ENCODE measurements around the gene ZNF660.

Gene ZNF660

DNA sequence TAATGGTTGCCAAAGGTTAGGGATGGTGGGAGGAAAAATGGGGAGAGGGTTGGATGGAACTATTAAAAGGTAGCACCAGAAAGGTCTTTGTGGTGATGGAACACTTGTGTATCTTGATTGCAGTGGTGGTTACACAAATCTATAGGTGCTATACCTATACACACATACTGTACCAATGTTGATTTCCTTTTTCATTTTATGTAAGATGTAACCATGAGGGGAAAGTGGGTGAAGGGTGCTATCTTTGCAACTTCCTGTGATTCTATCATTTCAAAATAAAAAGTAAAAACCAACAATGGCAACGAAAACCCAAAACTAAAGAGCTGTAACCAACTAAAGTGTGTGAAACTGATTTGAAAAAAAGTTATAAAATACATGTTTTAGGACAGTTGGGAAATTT, 63.0 kb downstream of the ZNF660 start:
- TF ChIP-seq, protein P1, sequence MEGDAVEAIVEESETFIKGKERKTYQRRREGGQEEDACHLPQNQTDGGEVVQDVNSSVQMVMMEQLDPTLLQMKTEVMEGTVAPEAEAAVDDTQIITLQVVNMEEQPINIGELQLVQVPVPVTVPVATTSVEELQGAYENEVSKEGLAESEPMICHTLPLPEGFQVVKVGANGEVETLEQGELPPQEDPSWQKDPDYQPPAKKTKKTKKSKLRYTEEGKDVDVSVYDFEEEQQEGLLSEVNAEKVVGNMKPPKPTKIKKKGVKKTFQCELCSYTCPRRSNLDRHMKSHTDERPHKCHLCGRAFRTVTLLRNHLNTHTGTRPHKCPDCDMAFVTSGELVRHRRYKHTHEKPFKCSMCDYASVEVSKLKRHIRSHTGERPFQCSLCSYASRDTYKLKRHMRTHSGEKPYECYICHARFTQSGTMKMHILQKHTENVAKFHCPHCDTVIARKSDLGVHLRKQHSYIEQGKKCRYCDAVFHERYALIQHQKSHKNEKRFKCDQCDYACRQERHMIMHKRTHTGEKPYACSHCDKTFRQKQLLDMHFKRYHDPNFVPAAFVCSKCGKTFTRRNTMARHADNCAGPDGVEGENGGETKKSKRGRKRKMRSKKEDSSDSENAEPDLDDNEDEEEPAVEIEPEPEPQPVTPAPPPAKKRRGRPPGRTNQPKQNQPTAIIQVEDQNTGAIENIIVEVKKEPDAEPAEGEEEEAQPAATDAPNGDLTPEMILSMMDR (IDR thresholded peaks at IDR 0.05; ENCODE audit: low read depth, low read length): no peak
- H3K4me3 ChIP-seq (ENCODE audit: low read depth, low read length): no peak overlapping the region

DNA sequence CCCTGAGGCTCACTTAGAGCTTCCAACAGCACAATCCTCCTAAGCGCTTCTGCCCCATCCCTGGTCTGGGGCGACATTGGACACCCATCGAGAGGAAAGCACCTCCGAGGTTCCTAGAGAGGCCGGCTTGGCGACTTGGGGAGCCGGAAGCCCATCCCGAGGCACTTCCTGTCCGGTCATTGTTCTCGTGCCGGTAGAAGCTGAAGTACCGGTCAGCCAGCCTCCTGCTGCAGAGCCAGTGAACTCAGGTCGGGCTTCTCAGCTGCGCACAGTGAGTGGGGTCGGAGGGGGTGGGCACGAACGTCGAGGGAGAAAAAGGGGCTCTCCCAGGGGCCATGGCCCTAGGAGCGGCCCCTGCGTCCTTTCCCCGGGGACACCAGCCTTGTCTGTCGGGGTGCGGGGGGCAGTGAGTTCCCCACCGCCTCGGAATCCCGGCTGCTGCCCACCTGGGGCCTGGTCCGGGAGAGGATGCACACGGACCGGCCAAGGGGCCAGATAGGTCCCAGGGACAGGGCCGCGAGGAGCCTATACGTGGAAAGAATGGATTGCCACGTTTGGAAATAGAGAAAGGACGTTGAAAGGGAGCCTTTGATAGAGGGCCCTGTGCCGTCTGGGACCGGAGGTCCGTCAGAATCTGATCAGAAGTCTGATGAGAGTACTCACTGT, 63.9 kb downstream of the ZNF660 start, which contains the start of gene ZNF35:
Gene ZNF35, plus strand, starts transcription at position 169 of the 666 bp plus-strand sequence. CDS start 2,336 bp downstream, outside the sequence.
- TF ChIP-seq, protein P1 (IDR thresholded peaks at IDR 0.05; ENCODE audit: low read depth, low read length): no peak
- H3K4me3 ChIP-seq (ENCODE audit: low read depth, low read length): peak within 1 kb of the TSS; percentile 97
